Heart left ventricle (tissue), 16 donors: ENCODE results near the gene GPR65. TPM values are rescaled to one million over a fixed set of nuclear protein-coding genes. Genes with fewer than 3 reads are reported as not detected.

ENCODE experiments used
- ATAC-seq, 4 donors: fragments of 200-7000 bp; cut with Tn5 transposase; one replicate each; pipeline ENCODE4 v1.9.1; 2020 to 2022; ENCODE audit warnings: moderate library complexity in 4 of 4, mild to moderate bottlenecking in 3 of 4, moderate number of reproducible peaks in 1 of 4
- DNase-seq, 5 donors: peaks; one replicate each; pipeline ENCODE4 v3.0.0-alpha.2; 2020
- H3K27ac ChIP-seq, 12 donors: fragments of 200-600 bp; sonication (generic) in 4 of 12; one replicate each; pipeline versions ENCODE4 v1.5.0 to v1.8.0; 2016 to 2022; ENCODE audit warnings: mild to moderate bottlenecking in 2 of 12
- H3K27me3 ChIP-seq, 9 donors: fragments of 200-600 bp; sonication (generic) in 2 of 9; one replicate each; pipeline versions ENCODE4 v1.5.1 to v1.8.0; 2016 to 2022; ENCODE audit warnings: mild to moderate bottlenecking in 3 of 9
- H3K36me3 ChIP-seq, 9 donors: fragments of 200-600 bp; sonication (generic) in 2 of 9; one replicate each; pipeline versions ENCODE4 v1.5.0 to v1.8.0; 2018 to 2022; ENCODE audit warnings: mild to moderate bottlenecking in 2 of 9
- H3K4me1 ChIP-seq, 12 donors: fragments of 200-600 bp; sonication (generic) in 4 of 12; one replicate each; pipeline versions ENCODE4 v1.5.0 to v1.8.0; 2016 to 2022; ENCODE audit warnings: mild to moderate bottlenecking in 3 of 12
- H3K4me3 ChIP-seq, 12 donors: fragments of 200-600 bp; sonication (generic) in 4 of 12; one replicate each; pipeline versions ENCODE4 v1.5.0 to v1.8.0; 2017 to 2022; ENCODE audit warnings: mild to moderate bottlenecking in 9 of 12, moderate library complexity in 4 of 12
- H3K9me3 ChIP-seq, 12 donors: fragments of 200-600 bp; sonication (generic) in 4 of 12; one replicate each; pipeline versions ENCODE4 v1.5.0 to v1.8.0; 2016 to 2022; ENCODE audit warnings: mild to moderate bottlenecking in 1 of 12
- POLR2A ChIP-seq, 2 donors: fragments of 450-650 bp; IDR thresholded peaks; one replicate each; pipeline ENCODE4 v1.6.1; 2017; ENCODE audit warnings: antibody characterized with exemption in 2 of 2, mild to moderate bottlenecking in 2 of 2, moderate library complexity in 2 of 2
- WGBS, 4 donors: extraction: QIAGEN DNeasy Blood & Tissue Kit in 2 of 4; methylation state at CpG; one replicate each; pipeline versions ENCODE4 v1.1.5 to v1.1.7; 2013 to 2018; 5-methylcytosine and 5-hydroxymethylcytosine counted together
- intact Hi-C, 10 donors: fragments of 100-400 bp; cut with DNase I; formaldehyde crosslinking; loops; one replicate each; pipeline versions ENCODE4 v1.11.1 to v1.14.2; 2022
- polyA plus RNA-seq, 2 donors: library from polyadenylated mRNA; stranded (reverse); fragments of 200-250 nt; gene quantifications; one replicate each; pipeline ENCODE4 v1.2.3, GENCODE V29; 2013
- total RNA-seq, 9 donors: library from RNA; depleted of rRNA in 2 of 9; stranded (reverse); fragments of >200 nt in 2 of 9; fragmentation: NEBNext Ultra II Directional in 3 of 9; extraction: Animal tissue kit (Norgen Biotek cat#: 25700) in 3 of 9; gene quantifications; one replicate each; pipeline versions ENCODE4 v1.1.0 to v1.2.4, GENCODE V29; 2016 to 2023
- TF ChIP-seq, protein P1 (sequence below), 12 donors: fragments of 200-600 bp; sonication (generic) in 4 of 12; IDR thresholded peaks; one replicate each; pipeline versions ENCODE4 v1.5.0 to v1.8.0; 2018 to 2022; ENCODE audit warnings: antibody characterized with exemption in 12 of 12, mild to moderate bottlenecking in 5 of 12
- donor health status: ischemic (EF 13 %, LVEDD 7.1; RV severe dilation, severe dysfunction).
- donor health status: healthy with polysubstance abuse.
- donor health status: DM: no; HTN: yes; CAD: no.
- donor health status: DM: no; HTN: no; CAD: no.
- donor health status: ischemic (EF 25% LVEDD 6.9; RV normal size, moderate dysfunction).
- donor health status: ischemic (EF 25% LVEDD 5.7; RV mildly dilated, moderate dysfunction).
- donor health status: healthy.
- donor health status: DM: yes; HTN: yes; CAD: no.
- donor health status: ischemic (EF 35%, LVEDD 5.7; RV mildly dilated, moderate dysfunction).
- donor health status: nonischemic (EF 11% LVEDD 7.7; RV severe dilation, severe dysfunction).
- donor health status: DM: yes; HTN: yes; CAD: no.
- donor health status: PGD.
- donor health status: ischemic (EF 29% LVEDD 5.4; RV normal size, mild dysfunction).
- donor health status: nonischemic (EF 23%, LVEDD 6.1; RV moderate dilation, normal function).

GPR65 gene
- total and polyA plus RNA-seq, 11 donors: 0.15 to 7.9 (median 0.35) TPM

DNA sequence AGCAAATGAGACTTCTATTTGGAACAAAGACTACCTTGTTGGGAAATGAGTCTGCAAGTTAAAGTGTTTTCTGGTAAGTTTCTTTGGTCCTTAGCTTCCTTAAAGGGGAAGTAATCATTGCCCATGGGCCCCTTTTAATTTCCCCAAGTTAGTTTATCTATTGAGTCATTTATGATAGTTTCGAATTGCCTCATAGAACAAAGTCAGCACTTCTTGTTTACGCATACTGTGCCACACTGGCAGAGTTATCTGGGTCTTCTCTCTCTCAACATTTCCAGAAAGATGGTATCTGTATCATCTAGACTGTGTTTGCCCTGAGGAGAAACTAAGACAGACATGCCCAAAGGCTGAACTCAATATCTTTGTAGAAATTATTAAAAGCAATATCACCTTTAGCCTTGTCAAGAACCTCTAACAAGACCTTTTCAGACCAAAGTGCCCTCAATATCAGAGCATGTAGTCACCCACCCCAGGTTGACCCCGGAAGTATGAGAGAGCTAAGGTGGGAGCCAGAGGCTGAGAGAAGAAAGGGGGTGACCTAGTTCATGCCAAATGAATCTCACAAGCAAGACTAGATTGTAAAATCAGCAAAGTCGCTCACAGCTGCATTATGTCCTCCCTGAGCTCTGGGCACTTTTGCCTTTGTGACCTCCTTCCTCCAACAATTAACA lies 40.0 kb downstream of the GPR65 start:
- no peak for TF ChIP-seq POLR2A (IDR thresholded peaks at IDR 0.05)
- TF ChIP-seq, protein P1, sequence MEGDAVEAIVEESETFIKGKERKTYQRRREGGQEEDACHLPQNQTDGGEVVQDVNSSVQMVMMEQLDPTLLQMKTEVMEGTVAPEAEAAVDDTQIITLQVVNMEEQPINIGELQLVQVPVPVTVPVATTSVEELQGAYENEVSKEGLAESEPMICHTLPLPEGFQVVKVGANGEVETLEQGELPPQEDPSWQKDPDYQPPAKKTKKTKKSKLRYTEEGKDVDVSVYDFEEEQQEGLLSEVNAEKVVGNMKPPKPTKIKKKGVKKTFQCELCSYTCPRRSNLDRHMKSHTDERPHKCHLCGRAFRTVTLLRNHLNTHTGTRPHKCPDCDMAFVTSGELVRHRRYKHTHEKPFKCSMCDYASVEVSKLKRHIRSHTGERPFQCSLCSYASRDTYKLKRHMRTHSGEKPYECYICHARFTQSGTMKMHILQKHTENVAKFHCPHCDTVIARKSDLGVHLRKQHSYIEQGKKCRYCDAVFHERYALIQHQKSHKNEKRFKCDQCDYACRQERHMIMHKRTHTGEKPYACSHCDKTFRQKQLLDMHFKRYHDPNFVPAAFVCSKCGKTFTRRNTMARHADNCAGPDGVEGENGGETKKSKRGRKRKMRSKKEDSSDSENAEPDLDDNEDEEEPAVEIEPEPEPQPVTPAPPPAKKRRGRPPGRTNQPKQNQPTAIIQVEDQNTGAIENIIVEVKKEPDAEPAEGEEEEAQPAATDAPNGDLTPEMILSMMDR (IDR thresholded peaks at IDR 0.05): no peak
- Histone ChIP-seq H3K4me3 (no peak overlapping the region), H3K27ac (peak overlapping the region in 4 of 12 donors; percentile 18 to 93 (median 42)), H3K4me1 (peaks cover 0 to 58% (median 0%) of the 10 kb centered on the region in 12 donors), H3K36me3 (no peaks in the 10 kb centered on the region), H3K9me3 (no peaks in the 10 kb centered on the region), H3K27me3 (peaks cover 0 to 4% (median 0%) of the 10 kb centered on the region in 9 donors)
- 69 to 78% (median 74%) methylated on average over 4 of the region's 4 CpGs for WGBS, 4 donors
- ATAC-seq (peak; percentile 22 to 55 (median 30)), DNase-seq (no peak)
- intact Hi-C loops: no loop called here

DNA sequence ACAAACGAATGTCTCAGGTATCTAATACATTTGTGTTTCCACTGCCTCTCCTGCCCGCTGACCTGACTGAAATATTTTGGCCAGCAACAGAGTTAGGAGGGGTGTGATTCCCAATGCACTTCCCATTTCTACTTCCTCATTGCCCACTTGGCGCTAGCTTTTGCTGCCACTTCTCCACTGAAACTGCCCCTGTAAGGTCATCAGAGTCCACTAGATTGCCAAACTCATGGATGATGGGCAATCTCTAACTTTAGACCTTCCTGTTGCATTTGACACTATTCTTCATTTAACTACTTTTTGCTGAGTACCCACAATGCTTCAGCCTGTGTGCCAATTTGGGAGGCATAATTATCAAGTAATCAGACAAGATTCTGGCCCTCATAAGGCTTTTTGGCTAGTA lies 40.8 kb downstream of the GPR65 start:
- DNase-seq: peak in 4 of 5 donors; percentile 24 to 33 (median 29)
- TF ChIP-seq, protein P1 (IDR thresholded peaks at IDR 0.05): no peak
- TF ChIP-seq POLR2A (IDR thresholded peaks at IDR 0.05): no peak
- peak; percentile 64 to 77 (median 68) for ATAC-seq
- H3K27ac ChIP-seq: peak overlapping the region in 2 of 12 donors; percentile 51 to 93
- H3K27me3 ChIP-seq: peaks cover 0 to under 1% (median 0%) of the 10 kb centered on the region in 9 donors
- peaks cover 0 to 63% (median 0%) of the 10 kb centered on the region in 12 donors for H3K4me1 ChIP-seq
- WGBS, 4 donors: 58 to 85% (median 83%) methylated on average over 3 of the region's 3 CpGs
- no peaks in the 10 kb centered on the region for H3K36me3 ChIP-seq
- no peak overlapping the region for H3K4me3 ChIP-seq
- no peaks in the 10 kb centered on the region for H3K9me3 ChIP-seq
- intact Hi-C loops: no loop called here

DNA sequence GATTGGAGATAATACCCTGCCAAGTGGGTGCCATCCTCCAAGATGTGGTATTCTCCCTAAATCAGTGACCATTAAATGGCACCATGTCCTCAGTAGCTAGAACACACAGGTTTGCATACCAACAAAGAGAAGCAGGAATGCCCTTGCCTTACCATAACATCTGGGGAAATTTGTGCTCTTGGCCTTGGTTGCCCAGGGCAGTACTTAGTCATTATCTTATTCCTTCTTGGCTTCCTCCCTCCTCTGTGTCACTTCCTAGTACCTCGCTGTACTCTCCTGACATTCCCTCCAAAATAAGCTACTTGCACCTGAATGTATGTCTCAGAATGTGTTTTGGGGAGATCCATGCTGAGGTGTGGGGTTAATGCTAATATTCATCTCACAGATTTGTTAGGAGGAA lies 43.4 kb downstream of the GPR65 start:
- no peak for DNase-seq
- ATAC-seq: no peak
- Histone ChIP-seq H3K9me3 (peaks cover 0 to 7% (median 0%) of the 10 kb centered on the region in 12 donors), H3K27me3 (no peaks in the 10 kb centered on the region), H3K36me3 (no peaks in the 10 kb centered on the region), H3K4me3 (no peak overlapping the region), H3K4me1 (peaks cover 0 to 62% (median 0%) of the 10 kb centered on the region in 12 donors), H3K27ac (peak overlapping the region in 1 of 12 donors; percentile 93)
- 57 to 71% (median 67%) methylated on average over 1 of the region's 1 CpG for WGBS, 4 donors
- no peak for TF ChIP-seq POLR2A (IDR thresholded peaks at IDR 0.05)
- TF ChIP-seq, protein P1 (IDR thresholded peaks at IDR 0.05): no peak
- intact Hi-C loops: no loop called here

DNA sequence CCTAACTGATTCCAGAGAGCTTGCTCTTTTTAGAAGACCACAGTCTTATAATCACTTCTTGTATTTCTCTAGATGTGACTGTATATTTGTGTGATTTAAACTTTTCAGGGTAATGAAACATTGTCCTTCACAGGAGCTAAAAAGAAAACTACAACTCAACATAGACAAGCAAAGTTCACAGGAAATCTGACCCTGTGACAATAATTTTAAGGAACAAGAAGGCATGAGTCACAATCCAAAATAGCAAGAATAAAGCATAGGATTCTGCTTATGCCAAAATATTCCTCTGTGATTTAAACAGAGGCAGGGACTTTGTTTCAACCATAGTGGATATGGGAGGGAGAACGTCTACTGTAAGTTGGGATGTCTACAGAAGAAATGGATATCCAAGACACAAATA lies 44.3 kb downstream of the GPR65 start:
- H3K27ac ChIP-seq: peak overlapping the region in 2 of 12 donors; percentile 13 to 93
- WGBS, 4 donors: 41 to 69% (median 54%) methylated on average over 1 of the region's 1 CpG
- no peaks in the 10 kb centered on the region for H3K27me3 ChIP-seq
- H3K4me1 ChIP-seq: peaks cover 0 to 53% (median 0%) of the 10 kb centered on the region in 12 donors
- DNase-seq: no peak
- no peak overlapping the region for H3K4me3 ChIP-seq
- no peak for TF ChIP-seq POLR2A (IDR thresholded peaks at IDR 0.05)
- H3K9me3 ChIP-seq: peaks cover 0 to 7% (median 0%) of the 10 kb centered on the region in 12 donors
- ATAC-seq: no peak
- intact Hi-C loops: no loop called here
- no peaks in the 10 kb centered on the region for H3K36me3 ChIP-seq
